ENCODE measurements around the gene DDR2.
A peak's percentile ranks its signal among the peaks of the same experiment; 100 is the strongest.
"Not testable (repeated sequence)": the region's sequence is repeated elsewhere in the genome, so short reads cannot be mapped to it uniquely, and the experiment has no call there.

The DDR2 gene
- total RNA-seq = 0.94 to 1.1 reads per million in 2 donors

DNA sequence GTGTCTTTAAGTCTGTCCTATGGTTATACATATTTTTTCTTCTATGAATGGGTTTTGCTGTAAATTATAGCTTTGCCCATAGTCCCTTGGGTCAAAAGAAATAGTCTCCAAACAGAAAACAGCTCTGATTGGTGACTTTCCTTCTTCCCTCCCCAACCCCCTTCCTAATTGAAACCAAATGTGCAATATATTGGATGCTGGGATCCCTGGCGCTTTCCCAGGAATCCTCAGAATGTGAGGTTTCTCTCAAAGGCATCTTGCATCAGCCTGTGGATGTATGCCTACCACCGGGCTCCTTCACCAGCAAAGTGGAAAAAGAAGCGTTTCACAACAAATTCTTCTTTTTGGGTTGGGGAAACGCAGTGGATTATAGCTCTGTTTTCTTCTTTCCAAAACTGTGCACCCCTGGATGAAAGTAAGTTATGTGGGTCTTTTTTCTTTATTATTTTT, at the start of gene DDR2:
DDR2 (plus strand) TSS at position 248 of the 450 bp plus-strand sequence. CDS start 86,600 bp downstream, outside the sequence.
- no peak for DNase-seq

DNA sequence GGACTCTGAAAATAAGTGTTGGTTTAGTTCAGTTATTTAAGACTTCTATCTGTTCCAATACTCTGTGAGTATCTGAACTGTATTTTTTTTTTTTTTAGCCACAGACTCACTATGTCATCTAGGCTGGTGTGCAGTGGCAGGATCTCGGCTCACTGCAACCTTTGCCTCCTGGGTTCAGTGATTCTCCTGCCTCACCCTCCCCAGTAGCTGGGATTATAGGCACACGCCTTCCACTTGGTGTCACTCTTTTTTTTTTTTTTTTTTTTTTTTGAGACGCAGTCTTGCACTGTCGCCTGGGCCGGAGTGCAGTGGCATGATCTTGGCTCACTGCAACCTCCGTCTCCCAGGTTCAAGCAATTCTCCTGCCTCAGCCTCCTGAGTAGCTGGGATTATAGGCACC, 49.4 kb upstream of the DDR2 start:
- DNase-seq = not testable (repeated sequence)

GRCh38 chr1:162585101-162585500, 47.2 kb upstream of the DDR2 start:
- DNase-seq = not testable (repeated sequence)

GRCh38 chr1:162587347-162587746, 44.9 kb upstream of the DDR2 start:
- DNase-seq = no peak

DNA sequence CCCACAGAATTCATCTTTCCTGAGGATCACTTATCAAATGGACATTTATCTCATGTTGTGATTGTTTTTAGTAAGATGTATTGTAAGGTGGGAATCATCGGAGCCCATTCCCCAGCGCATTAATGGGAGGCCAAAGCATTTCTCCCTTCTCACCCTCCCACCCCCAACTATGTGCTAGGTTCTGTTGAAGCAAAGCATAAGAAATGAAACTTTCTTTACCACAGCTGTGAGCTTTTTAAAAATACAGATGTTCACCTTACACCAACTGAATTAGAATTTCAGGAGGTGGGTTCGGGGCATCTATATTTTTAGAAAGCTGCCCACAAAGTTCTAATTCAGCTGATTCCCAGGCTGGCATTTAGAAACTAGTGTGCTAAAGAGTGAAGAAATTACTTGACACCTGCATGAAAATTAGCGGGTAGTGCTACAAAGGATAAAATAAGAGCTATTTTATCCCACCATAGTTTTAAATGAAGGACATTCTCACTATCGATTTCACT, 44.5 kb upstream of the DDR2 start:
- no peak for DNase-seq

DNA sequence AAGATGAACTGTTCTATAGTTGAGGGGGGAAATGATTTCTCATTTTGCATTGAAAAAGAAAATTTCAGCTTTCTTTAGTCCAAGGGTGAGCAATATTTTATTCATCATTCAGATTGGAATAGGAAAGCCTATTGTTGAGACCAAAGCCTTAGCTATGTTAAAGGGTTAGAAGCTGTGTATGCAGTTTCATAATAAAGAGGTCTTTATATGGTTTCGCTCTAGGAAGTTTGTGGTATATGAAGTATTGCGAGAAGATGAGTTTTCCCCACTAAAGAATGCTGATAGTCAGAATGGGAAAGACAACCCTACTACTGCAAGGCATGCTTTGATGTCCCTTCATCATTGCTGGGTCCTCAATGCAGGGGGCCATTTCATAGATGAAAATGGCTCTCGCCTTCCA, 42.2 kb upstream of the DDR2 start:
- no peak for DNase-seq

DNA sequence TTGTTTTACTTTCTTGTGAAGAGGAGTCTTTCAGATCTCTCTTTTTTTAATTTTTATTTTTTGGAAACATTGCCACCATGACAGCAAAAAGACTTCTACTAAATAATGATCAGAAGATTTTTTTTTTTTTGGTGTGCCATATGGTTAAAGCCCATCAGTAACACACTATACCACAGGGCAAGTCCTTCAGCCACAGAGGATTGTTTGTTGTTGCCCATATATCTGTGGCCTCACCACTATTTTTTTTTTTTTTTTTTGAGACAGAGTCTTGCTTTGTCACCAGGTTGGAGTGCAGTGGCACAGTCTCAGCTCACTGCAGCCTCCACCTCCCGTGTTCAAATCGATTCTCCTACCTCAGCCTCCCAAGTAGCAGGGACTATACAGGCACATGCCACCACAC, 41.6 kb upstream of the DDR2 start:
- DNase-seq = peak in 1 of 5 experiments; percentile 2

DNA sequence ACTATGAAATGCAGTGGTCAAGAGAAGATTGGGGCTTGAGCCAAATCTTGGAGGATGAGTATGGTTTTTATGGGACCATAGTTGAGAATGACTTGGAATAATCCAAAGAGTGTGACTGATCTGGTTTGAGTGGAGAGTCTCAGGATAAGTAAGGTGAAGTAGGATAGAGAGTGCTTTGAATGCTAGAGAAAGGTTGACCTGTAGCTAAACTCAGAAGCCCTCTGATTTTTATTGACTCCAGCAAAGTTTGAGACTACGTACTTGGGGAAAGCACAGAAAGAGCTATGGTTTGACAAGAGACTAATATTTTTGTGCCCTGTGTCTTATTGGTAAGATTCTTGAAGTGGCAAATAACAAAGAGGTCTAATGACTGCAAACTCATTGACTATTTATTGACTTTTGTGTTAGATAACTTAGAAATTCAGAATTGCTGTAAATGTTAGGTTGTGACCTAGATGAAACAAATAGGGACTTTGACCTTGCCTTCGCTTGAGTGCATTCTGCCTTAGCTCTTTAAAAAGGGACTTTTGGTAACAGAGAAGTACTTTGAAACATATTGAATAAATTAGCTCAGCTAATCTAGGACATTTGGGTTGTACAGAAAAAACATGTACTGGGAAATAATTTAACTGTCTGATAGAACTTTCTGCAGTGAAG, 35.6 kb upstream of the DDR2 start:
- DNase-seq = no peak

DNA sequence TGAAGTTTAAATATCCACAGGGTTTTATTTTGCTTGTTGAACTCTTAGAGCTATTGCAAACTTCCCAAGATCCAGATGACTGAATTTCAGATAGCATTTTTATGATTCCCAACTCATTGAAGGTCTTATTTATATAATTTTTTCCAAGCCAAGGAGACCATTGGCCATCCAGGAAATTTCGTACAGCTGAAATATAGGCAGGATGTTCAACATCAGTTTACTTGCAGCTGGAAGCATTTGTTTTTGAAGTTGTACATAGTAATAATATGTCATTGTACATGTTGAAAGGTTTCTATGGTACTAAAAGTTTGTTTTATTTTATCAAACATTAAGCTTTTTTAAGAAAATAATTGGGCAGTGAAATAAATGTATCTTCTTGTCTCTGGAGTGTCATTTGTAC, 32.8 kb upstream of the DDR2 start:
- no peak for DNase-seq

GRCh38 chr1:162603117-162603516, 29.1 kb upstream of the DDR2 start:
- not testable (repeated sequence) for DNase-seq

DNA sequence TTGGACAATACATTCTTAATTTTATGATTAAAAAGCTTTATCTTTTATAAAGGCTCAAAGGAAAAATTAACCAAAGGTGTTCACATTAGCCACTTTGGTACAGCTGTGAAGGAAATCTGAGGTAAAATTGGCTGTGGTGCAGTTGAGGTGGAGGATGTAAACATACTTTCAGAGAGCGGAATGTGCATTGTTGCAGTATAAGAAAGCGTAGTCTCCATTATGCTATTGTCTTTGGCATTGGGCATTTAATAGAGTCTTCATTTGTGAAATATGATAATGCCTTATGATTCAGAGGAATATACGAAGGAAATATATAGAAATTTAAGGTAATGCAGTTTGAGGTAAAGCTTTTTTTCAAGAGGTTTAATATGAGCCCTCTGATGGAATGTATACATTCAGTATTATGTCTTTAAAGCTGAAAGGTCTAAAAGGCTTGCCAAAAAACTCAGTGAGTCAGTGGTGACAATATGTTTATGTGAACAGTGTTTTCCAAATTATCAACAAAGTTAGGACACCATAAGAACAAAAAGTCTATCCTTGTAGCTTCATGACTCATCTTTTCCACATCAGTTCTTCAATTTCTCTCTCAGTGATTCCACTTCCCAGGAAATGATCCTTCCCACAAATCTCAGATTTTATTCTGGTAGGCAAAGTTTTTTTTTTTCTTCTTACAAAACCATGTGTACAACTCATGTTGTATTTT, 26.9 kb upstream of the DDR2 start:
- DNase-seq = no peak

- no peak for DNase-seq
These were observed 23.0 kb upstream of the DDR2 start for GRCh38 chr1:162609306-162609705.

GRCh38 chr1:162612606-162613400, 19.5 kb upstream of the DDR2 start:
- DNase-seq = no peak

GRCh38 chr1:162616848-162617247, 15.4 kb upstream of the DDR2 start:
- no peak for DNase-seq

DNA sequence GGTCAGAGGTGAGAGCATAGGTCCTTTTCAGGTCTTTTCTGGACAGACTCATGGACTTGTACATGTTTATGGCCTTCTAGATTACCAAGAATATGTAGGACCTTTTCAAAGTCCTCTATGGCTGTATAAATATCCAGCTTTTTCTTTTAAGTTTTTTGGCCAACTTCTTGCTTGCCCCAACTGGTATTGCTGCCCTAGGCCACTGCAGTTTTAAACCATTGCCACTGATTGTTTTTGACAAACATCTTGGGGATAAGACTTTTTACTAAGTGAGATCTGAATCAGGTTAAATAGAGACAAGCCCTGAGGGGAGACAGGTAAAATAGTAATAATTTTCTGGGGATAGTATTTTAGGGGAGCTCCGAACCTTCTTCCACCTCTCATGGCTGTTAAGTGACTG, 14.8 kb upstream of the DDR2 start:
- DNase-seq = no peak

GRCh38 chr1:162619076-162619475, 13.2 kb upstream of the DDR2 start:
- no peak for DNase-seq

GRCh38 chr1:162621256-162621655, 11.0 kb upstream of the DDR2 start:
- no peak for DNase-seq

GRCh38 chr1:162625679-162626078, 6.6 kb upstream of the DDR2 start:
- DNase-seq = no peak

DNA sequence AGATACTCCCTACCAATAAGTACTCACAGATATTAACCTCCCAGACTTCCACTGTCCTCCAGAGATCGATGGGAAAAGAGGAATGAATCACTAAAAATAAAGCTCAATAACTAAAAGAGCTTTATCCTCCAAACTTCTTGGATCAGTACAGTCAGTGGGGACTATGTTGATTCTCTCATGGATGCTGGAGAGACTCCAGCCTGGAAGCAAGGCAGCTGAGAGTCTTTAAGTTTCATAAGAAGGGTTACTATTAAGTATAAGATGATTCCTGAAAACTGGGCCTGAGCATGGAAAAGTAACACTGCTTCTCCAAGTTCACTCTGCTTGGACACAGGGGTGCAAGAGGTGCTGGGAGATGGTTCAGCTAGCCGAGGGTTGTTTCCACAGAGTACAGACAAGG, 6.2 kb upstream of the DDR2 start:
- DNase-seq = no peak

GRCh38 chr1:162626761-162627160, 5.5 kb upstream of the DDR2 start:
- peak in 1 of 5 experiments; percentile 52 for DNase-seq

GRCh38 chr1:162627662-162628296, 4.5 kb upstream of the DDR2 start:
- peak in 1 of 5 experiments; percentile 50 for DNase-seq

DNA sequence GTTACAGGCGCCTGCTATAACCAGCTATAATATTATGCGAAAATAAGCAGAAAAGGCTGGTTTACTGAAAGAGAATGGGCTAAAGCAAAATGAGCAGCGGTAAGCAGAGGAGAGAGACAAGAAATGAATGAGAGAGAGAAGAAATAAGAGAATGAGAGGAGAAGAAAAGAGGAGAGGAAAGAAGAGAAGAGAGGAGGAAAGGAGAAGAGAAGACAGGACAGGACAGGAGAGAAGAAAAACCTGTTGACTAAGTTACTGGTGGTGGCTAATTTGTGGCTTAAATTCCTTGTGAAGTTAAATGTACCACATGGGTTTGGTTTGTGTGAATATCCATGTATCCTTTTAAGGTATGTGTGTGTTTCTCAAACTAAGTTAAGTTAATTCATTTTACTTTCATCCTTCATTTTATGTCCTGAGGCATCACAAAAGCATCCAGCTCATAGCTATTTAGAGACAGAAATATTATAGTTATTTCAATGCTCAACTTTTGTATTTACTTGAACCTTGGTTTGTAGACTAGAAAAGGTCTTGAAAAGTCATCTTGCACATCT, 3.1 kb upstream of the DDR2 start:
- no peak for DNase-seq

All from T-helper 2 cell (primary cell).